Neural cell (in vitro differentiated cells): ENCODE data around the gene ARHGEF39.

Experiments used
- EP300 ChIP-seq: fragments of 450-650 bp; conservative IDR thresholded peaks from 2 replicates; pipeline ENCODE4 v1.6.1; 2014; ENCODE audit warnings: antibody characterized with exemption, mild to moderate bottlenecking, moderate library complexity; ENCODE audit not compliant: poor library complexity, severe bottlenecking
- POLR2AphosphoS5 ChIP-seq: IDR thresholded peaks from 2 replicates; pipeline ENCODE4 v1.6.1; 2012
- RAD21 ChIP-seq: fragments of 450-650 bp; conservative IDR thresholded peaks from 2 replicates; pipeline ENCODE4 v1.6.1; 2014; ENCODE audit warnings: antibody characterized with exemption, mild to moderate bottlenecking, moderate library complexity
- TF ChIP-seq, protein P1 (sequence below): fragments of 450-650 bp; IDR thresholded peaks from 2 replicates; pipeline ENCODE4 v1.5.1; 2014; ENCODE audit warnings: antibody characterized with exemption, mild to moderate bottlenecking, moderate library complexity; ENCODE audit not compliant: poor library complexity, severe bottlenecking
- TF ChIP-seq, protein P2 (sequence below): IDR thresholded peaks from 2 replicates; pipeline ENCODE4 v1.6.1; 2012; ENCODE audit warnings: borderline replicate concordance

- TF ChIP-seq, protein P1, sequence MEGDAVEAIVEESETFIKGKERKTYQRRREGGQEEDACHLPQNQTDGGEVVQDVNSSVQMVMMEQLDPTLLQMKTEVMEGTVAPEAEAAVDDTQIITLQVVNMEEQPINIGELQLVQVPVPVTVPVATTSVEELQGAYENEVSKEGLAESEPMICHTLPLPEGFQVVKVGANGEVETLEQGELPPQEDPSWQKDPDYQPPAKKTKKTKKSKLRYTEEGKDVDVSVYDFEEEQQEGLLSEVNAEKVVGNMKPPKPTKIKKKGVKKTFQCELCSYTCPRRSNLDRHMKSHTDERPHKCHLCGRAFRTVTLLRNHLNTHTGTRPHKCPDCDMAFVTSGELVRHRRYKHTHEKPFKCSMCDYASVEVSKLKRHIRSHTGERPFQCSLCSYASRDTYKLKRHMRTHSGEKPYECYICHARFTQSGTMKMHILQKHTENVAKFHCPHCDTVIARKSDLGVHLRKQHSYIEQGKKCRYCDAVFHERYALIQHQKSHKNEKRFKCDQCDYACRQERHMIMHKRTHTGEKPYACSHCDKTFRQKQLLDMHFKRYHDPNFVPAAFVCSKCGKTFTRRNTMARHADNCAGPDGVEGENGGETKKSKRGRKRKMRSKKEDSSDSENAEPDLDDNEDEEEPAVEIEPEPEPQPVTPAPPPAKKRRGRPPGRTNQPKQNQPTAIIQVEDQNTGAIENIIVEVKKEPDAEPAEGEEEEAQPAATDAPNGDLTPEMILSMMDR, result no peak
- TF ChIP-seq, protein P2, sequence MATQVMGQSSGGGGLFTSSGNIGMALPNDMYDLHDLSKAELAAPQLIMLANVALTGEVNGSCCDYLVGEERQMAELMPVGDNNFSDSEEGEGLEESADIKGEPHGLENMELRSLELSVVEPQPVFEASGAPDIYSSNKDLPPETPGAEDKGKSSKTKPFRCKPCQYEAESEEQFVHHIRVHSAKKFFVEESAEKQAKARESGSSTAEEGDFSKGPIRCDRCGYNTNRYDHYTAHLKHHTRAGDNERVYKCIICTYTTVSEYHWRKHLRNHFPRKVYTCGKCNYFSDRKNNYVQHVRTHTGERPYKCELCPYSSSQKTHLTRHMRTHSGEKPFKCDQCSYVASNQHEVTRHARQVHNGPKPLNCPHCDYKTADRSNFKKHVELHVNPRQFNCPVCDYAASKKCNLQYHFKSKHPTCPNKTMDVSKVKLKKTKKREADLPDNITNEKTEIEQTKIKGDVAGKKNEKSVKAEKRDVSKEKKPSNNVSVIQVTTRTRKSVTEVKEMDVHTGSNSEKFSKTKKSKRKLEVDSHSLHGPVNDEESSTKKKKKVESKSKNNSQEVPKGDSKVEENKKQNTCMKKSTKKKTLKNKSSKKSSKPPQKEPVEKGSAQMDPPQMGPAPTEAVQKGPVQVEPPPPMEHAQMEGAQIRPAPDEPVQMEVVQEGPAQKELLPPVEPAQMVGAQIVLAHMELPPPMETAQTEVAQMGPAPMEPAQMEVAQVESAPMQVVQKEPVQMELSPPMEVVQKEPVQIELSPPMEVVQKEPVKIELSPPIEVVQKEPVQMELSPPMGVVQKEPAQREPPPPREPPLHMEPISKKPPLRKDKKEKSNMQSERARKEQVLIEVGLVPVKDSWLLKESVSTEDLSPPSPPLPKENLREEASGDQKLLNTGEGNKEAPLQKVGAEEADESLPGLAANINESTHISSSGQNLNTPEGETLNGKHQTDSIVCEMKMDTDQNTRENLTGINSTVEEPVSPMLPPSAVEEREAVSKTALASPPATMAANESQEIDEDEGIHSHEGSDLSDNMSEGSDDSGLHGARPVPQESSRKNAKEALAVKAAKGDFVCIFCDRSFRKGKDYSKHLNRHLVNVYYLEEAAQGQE, result no peak
- TF ChIP-seq POLR2AphosphoS5 (no peak), RAD21 (no peak), EP300 (no peak)
Observed at GRCh38 chr9:35691334-35691650, 26.3 kb upstream of the ARHGEF39 start.
